Measurements from ENCODE around the gene TMCC2.
"Not testable (repeated sequence)": the region's sequence is repeated elsewhere in the genome, so short reads cannot be mapped to it uniquely, and the experiment has no call there.

Gene TMCC2

DNA sequence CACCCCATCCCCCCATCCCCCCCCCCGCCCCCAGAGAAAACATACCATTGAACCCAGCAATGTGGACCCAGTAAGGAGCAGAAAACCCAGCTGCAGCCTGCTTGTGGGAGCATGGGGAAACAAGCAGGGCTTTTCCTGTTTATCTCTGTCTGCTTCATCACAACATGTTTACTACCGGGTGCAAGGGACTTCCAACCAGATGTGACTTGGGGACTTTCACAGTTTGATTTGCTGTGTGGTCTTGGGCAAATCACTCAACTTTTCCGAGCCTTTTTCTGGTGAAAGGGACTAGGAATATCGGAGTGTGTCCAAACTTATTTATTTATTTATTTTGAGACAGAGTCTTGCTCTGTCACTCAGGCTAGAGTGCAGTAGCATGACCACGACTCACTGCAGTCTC, 3.2 kb downstream of the TMCC2 start:
- TF ChIP-seq, protein P1, sequence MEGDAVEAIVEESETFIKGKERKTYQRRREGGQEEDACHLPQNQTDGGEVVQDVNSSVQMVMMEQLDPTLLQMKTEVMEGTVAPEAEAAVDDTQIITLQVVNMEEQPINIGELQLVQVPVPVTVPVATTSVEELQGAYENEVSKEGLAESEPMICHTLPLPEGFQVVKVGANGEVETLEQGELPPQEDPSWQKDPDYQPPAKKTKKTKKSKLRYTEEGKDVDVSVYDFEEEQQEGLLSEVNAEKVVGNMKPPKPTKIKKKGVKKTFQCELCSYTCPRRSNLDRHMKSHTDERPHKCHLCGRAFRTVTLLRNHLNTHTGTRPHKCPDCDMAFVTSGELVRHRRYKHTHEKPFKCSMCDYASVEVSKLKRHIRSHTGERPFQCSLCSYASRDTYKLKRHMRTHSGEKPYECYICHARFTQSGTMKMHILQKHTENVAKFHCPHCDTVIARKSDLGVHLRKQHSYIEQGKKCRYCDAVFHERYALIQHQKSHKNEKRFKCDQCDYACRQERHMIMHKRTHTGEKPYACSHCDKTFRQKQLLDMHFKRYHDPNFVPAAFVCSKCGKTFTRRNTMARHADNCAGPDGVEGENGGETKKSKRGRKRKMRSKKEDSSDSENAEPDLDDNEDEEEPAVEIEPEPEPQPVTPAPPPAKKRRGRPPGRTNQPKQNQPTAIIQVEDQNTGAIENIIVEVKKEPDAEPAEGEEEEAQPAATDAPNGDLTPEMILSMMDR (IDR thresholded peaks at IDR 0.05; ENCODE audit: low read depth, low read length, missing control alignments), result no peak
- no peak for DNase-seq (ENCODE audit: extremely low read depth, low read depth)
- no peak overlapping the region for H3K4me3 ChIP-seq (replicated peaks; ENCODE audit: low read depth, low read length)

DNA sequence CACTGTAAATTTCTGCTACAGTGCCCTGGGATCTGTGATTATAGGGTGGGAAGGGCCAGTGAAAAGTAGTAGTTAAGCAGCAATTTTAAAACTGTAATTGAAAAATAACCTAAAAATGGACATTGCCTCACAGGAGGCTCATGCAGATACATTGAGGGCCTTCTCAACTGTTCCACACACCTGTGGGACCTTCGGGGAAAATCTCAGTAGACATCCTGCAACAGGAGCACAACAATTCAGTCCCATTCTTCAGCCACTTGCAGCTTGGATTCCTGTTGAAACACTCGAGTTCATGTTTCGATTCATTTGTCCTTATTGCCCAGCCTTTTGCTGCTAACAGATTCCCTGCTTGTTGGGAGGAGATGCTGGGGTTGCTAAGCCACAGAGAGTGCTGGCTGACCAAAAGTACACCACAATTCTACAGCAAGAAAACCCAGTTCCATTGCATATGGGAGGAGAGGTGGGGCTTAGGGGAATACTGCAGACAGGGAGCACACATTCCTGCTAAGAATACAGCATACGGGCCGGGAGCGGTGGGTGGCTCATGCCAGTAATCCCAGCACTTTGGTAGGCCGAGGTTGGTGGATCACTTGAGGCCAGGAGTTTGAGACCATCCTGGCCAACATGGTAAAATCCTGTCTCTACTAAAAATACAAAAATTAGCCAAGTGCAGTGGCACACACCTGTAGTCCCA, 4.5 kb downstream of the TMCC2 start:
- TF ChIP-seq, protein P1 (IDR thresholded peaks at IDR 0.05; ENCODE audit: low read depth, low read length, missing control alignments), result no peak
- no peak for DNase-seq (ENCODE audit: extremely low read depth, low read depth)
- H3K4me3 ChIP-seq (replicated peaks; ENCODE audit: low read depth, low read length), result no peak overlapping the region

DNA sequence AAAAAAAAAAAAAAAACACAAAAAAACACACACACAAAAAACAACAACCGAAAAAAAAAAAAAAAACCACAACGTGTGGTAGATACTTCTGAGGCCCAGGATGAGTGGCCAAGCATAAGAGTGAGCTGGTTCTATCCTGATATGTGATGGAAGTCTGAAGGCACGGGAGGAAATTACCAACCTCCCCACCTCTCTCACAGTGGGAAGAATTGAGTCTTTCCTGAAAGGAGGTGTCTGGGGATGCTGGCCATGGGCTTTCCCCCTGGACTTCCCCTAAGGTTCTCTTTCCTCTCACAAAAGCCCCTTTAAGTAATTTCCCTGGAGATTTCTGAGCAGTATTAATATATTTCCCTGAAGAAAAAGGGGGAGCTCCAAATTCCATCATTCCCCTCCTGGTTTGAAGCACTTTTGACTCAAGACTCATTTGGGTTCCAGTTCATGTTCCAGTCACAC, 5.2 kb downstream of the TMCC2 start:
- no peak overlapping the region for H3K4me3 ChIP-seq (replicated peaks; ENCODE audit: low read depth, low read length)
- no peak for DNase-seq (ENCODE audit: extremely low read depth, low read depth)
- TF ChIP-seq, protein P1 (IDR thresholded peaks at IDR 0.05; ENCODE audit: low read depth, low read length, missing control alignments), result no peak

DNA sequence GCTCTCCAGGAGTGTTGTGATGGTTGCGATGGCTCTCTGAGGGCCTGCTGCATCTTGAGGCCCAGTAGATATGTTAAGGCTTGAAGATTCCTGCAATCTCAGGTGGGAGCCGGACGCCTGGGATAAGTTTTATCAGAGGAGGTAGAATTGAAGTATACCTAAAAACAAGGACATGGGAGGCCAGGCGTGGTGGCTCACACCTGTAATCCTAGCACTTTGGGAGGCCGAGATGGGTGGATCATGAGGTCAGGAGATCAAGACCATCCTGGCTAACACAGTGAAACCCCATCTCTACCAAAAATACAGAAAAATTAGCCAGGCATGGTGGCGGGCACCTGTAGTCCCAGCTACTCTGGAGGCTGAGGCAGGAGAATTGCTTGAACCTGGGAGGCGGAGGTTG, 6.2 kb downstream of the TMCC2 start:
- DNase-seq (ENCODE audit: extremely low read depth, low read depth); H3K4me3 ChIP-seq (replicated peaks; ENCODE audit: low read depth, low read length): not testable (repeated sequence)

DNA sequence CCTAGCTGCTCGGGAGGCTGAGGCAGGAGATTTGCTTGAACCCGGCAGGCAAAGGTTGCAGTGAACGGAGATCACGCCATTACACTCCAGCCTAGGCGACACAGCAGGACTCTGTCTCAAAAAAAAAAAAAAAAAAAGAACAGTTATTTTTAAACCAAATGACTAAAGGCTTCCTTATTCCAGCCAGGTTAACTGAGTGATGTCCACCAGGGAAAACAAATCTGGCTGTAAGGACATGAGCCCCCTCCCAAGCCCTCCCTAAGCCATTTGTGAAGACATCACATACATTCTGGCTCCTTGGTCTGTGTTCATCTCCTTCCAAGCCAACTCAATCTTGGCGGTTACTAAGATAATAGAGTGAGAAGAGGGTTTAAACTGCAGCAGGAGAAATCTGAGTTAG, 8.2 kb downstream of the TMCC2 start:
- no peak overlapping the region for H3K4me3 ChIP-seq (replicated peaks; ENCODE audit: low read depth, low read length)
- TF ChIP-seq, protein P1 (IDR thresholded peaks at IDR 0.05; ENCODE audit: low read depth, low read length, missing control alignments), result no peak
- DNase-seq (ENCODE audit: extremely low read depth, low read depth), result no peak

DNA sequence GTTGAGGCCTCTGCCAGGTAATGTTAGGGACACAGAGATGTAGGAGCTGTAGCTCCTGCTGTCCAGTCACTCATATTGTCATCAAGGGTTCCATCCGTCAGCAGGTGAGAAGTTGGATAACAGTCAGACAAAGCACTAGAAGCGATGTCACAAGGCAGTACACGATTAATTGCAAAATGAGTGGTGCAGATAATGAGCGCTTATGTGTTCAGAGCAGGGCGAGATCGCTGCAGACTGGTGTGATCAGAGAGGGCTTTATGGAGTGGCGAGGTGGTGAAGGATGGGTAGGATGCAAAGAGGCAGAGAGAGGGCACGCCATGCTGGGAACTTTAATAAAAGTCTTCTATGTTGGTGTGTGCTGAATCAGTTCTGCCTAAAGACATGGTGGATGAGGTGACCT, 8.8 kb downstream of the TMCC2 start:
- TF ChIP-seq, protein P1 (IDR thresholded peaks at IDR 0.05; ENCODE audit: low read depth, low read length, missing control alignments), result no peak
- no peak overlapping the region for H3K4me3 ChIP-seq (replicated peaks; ENCODE audit: low read depth, low read length)
- no peak for DNase-seq (ENCODE audit: extremely low read depth, low read depth)

DNA sequence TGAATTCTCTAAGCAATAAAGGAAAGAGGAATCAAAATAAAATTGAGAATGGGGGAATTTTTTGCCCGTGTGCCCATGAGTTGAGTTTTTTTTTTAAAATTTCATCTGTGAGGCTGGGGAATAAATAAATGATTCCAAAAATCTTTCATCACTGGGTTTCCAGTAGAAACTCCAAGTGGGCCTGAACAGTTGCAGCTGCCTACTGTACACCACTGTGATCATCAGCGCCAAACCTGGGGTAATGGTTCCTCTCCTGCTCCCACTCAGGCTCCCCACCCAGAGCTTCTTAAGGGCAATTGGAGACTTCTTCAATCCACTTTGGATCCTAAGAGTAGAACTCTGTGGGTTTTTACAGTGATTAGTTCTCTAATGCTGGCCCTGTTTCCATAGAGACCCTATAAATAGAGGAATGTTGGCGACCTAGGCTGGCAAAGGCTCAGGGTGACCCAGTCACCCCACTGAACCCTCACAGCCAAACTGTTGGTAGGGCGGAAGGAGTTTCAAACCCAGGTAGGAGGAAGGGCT, 9.3 kb downstream of the TMCC2 start:
- TF ChIP-seq, protein P1 (IDR thresholded peaks at IDR 0.05; ENCODE audit: low read depth, low read length, missing control alignments), result no peak
- no peak for DNase-seq (ENCODE audit: extremely low read depth, low read depth)
- no peak overlapping the region for H3K4me3 ChIP-seq (replicated peaks; ENCODE audit: low read depth, low read length)
